Transverse colon (tissue), 4 donors: ENCODE measurements around the gene ZNF777.

Source experiments
- EP300 ChIP-seq: sonication (generic); formaldehyde crosslinking; IDR thresholded peaks from one replicate; pipeline ENCODE4 v1.6.1; 2017; ENCODE audit warnings: antibody characterized with exemption, low read depth
- POLR2A ChIP-seq: fragments of 450-650 bp; IDR thresholded peaks from one replicate; pipeline ENCODE4 v1.6.1; 2016; ENCODE audit warnings: antibody characterized with exemption, mild to moderate bottlenecking, moderate library complexity
- POLR2AphosphoS5 ChIP-seq, 3 donors: sonication (generic); formaldehyde crosslinking; IDR thresholded peaks; one replicate each; pipeline ENCODE4 v1.6.1; 2016; ENCODE audit warnings: antibody characterized with exemption in 3 of 3
- TF ChIP-seq, protein P1 (sequence below), 5 experiments: fragments of 200-600 bp in 3 of 5; fragments of 450-650 bp in 2 of 5; sonication (generic) in 3 of 5; IDR thresholded peaks; 1 replicate in 2 of 5; 2 replicates in 3 of 5; pipeline ENCODE4 v1.5.1; 2016 to 2017; ENCODE audit warnings: antibody characterized with exemption in 5 of 5, inconsistent platforms in 3 of 5, mild to moderate bottlenecking in 2 of 5, moderate library complexity in 1 of 5

DNA sequence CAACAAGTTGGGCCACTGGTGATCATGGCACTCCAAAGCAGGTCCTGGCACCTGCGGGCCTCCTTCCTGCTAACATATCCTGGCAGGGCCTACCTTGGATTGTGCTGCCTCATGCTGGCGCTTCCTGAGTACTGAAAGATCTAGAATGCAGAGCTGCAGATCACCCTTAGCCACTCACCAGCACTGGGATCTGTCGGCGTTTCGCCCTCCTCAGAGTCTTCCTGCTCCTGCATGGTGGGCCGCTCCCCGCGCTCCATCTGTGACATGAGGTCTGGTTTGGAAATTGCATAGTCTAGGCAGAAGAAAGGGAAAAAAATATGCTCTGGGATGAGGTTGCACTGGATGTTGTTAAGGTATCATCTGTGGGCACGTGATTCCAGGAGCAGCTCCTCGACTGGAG, 10.0 kb downstream of the ZNF777 start:
- TF ChIP-seq, protein P1, sequence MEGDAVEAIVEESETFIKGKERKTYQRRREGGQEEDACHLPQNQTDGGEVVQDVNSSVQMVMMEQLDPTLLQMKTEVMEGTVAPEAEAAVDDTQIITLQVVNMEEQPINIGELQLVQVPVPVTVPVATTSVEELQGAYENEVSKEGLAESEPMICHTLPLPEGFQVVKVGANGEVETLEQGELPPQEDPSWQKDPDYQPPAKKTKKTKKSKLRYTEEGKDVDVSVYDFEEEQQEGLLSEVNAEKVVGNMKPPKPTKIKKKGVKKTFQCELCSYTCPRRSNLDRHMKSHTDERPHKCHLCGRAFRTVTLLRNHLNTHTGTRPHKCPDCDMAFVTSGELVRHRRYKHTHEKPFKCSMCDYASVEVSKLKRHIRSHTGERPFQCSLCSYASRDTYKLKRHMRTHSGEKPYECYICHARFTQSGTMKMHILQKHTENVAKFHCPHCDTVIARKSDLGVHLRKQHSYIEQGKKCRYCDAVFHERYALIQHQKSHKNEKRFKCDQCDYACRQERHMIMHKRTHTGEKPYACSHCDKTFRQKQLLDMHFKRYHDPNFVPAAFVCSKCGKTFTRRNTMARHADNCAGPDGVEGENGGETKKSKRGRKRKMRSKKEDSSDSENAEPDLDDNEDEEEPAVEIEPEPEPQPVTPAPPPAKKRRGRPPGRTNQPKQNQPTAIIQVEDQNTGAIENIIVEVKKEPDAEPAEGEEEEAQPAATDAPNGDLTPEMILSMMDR (IDR thresholded peaks at IDR 0.05) = no peak
- TF ChIP-seq EP300 (no peak), POLR2A (no peak), POLR2AphosphoS5 (IDR thresholded peaks at IDR 0.05) (no peak)
